Keratinocyte (primary cell): Measurements from ENCODE around the gene SPEF1. TPM values are rescaled to one million over a fixed set of nuclear protein-coding genes. Genes with fewer than 3 reads are reported as not detected.

ENCODE experiments used
- DNase-seq: peaks from one replicate; pipeline ENCODE4 v3.0.0-alpha.2; 2011; ENCODE audit warnings: low read depth, missing footprints, low spot score
- FAIRE-seq: peaks from 2 replicates; lab custom pipeline; 2011; peaks lifted over from hg19 to GRCh38; lab: Jason Lieb, UNC
- H2AFZ ChIP-seq: 2 replicates; pipeline ENCODE4 v1.6.0; 2012; ENCODE audit warnings: low read length, control low read depth, inconsistent platforms; ENCODE audit not compliant: control insufficient read depth
- H3K27ac ChIP-seq: 2 replicates; pipeline ENCODE4 v1.5.1; 2011; ENCODE audit warnings: low read length; ENCODE audit not compliant: control insufficient read depth, insufficient read depth
- H3K27me3 ChIP-seq: 3 replicates; pipeline ENCODE4 v1.6.0; 2011; ENCODE audit warnings: low read length; ENCODE audit not compliant: control insufficient read depth, insufficient read depth; ENCODE audit errors: extremely low read depth
- H3K36me3 ChIP-seq, 2 experiments: 2 replicates in 1 of 2; 3 replicates in 1 of 2; pipeline ENCODE4 v1.5.1; 2011; ENCODE audit warnings: low read length in 2 of 2, mild to moderate bottlenecking in 1 of 2; ENCODE audit not compliant: control insufficient read depth in 2 of 2, insufficient read depth in 2 of 2; ENCODE audit errors: extremely low read depth in 1 of 2
- H3K4me1 ChIP-seq: 3 replicates; pipeline ENCODE4 v1.5.1; 2011; ENCODE audit warnings: low read length; ENCODE audit not compliant: control insufficient read depth, insufficient read depth; ENCODE audit errors: extremely low read depth
- H3K4me2 ChIP-seq: 3 replicates; pipeline ENCODE4 v1.6.0; 2011; ENCODE audit warnings: low read depth, low read length; ENCODE audit not compliant: control insufficient read depth, insufficient read depth; ENCODE audit errors: extremely low read depth
- H3K4me3 ChIP-seq, 3 experiments: fragments of 200-600 bp in 1 of 3; sonication (generic) in 1 of 3; 2 replicates in 2 of 3; 3 replicates in 1 of 3; pipeline ENCODE4 v1.5.1; 2011 to 2016; ENCODE audit warnings: low read length in 3 of 3, mild to moderate bottlenecking in 3 of 3, control low read depth in 2 of 3, inconsistent platforms in 1 of 3, low read depth in 1 of 3, mixed read lengths in 1 of 3, mixed run types in 1 of 3, moderate library complexity in 1 of 3; ENCODE audit not compliant: control insufficient read depth in 2 of 3, insufficient read depth in 2 of 3; ENCODE audit errors: extremely low read depth in 1 of 3
- H3K79me2 ChIP-seq: 2 replicates; pipeline ENCODE4 v1.6.0; 2012; ENCODE audit warnings: low read length; ENCODE audit not compliant: control insufficient read depth, insufficient read depth
- H3K9ac ChIP-seq: 3 replicates; pipeline ENCODE4 v1.6.0; 2011; ENCODE audit warnings: low read length; ENCODE audit not compliant: control insufficient read depth, insufficient read depth; ENCODE audit errors: extremely low read depth
- H3K9me1 ChIP-seq: 3 replicates; pipeline ENCODE4 v1.6.0; 2011; ENCODE audit warnings: low read length; ENCODE audit not compliant: control insufficient read depth, insufficient read depth; ENCODE audit errors: extremely low read depth
- H3K9me3 ChIP-seq: 2 replicates; pipeline ENCODE4 v1.5.1; 2012; ENCODE audit warnings: low read depth, low read length; ENCODE audit not compliant: control insufficient read depth
- H4K20me1 ChIP-seq: 3 replicates; pipeline ENCODE4 v1.6.0; 2011; ENCODE audit warnings: low read length; ENCODE audit not compliant: control insufficient read depth, insufficient read depth; ENCODE audit errors: extremely low read depth
- CTCF ChIP-seq, 3 experiments: IDR thresholded peaks in 1 of 3; conservative IDR thresholded peaks in 1 of 3; optimal IDR thresholded peaks in 1 of 3; 2 replicates in 2 of 3; 3 replicates in 1 of 3; pipeline versions ENCODE3 to v1.5.1; 2011; ENCODE audit warnings: low read length in 3 of 3, mild to moderate bottlenecking in 3 of 3, moderate library complexity in 2 of 3, control low read depth in 1 of 3, inconsistent platforms in 1 of 3; ENCODE audit not compliant: insufficient read depth in 2 of 3; ENCODE audit errors: extremely low read depth in 1 of 3
- EZH2 ChIP-seq: IDR thresholded peaks from one replicate; pipeline ENCODE4 v1.6.1; 2012; ENCODE audit warnings: inconsistent platforms, mild to moderate bottlenecking, low read length, moderate library complexity
- dilution Hi-C: fragments of 300-500 bp; cut with MboI; formaldehyde crosslinking; loops from one replicate; pipeline ENCODE4 v1.7.0; 2020; ENCODE audit warnings: low sequenced_read_pairs; ENCODE audit not compliant: extremely low pct_ligation_motif_present
- polyA plus RNA-seq, 5 experiments: library from polyadenylated mRNA; depleted of rRNA in 3 of 5; stranded (reverse) in 3 of 5; stranded (forward) in 1 of 5; unstranded in 1 of 5; fragments of >200 nt; gene quantifications; 1 replicate in 1 of 5; 2 replicates in 3 of 5; 3 replicates in 1 of 5; pipeline versions ENCODE4 v1.2.1 to v1.2.3, GENCODE V29; 2011 to 2012; ENCODE audit warnings: missing spikeins in 2 of 5, low read depth in 1 of 5, low replicate concordance in 1 of 5

The SPEF1 gene
- polyA plus RNA-seq, 1 donor (not counting 4 experiments of a cell fraction or from before 2014, with no cell fraction given) = 0.07 TPM

GRCh38 chr20:3755814-3756480, 25.3 kb downstream of the SPEF1 start:
- Histone ChIP-seq H3K27me3 (peaks cover 7% of the 10 kb centered on the region), H3K4me2 (no peak overlapping the region), H3K4me3 (no peak overlapping the region), H3K36me3 (peaks cover 4 to 15% of the 10 kb centered on the region in 2 experiments), H4K20me1 (peaks cover 7% of the 10 kb centered on the region), H3K9ac (no peak overlapping the region), H3K4me1 (peaks cover 4% of the 10 kb centered on the region), H3K9me1 (no peaks in the 10 kb centered on the region), H3K79me2 (peaks cover 1% of the 10 kb centered on the region), H3K27ac (no peak overlapping the region), H2AFZ (no peak overlapping the region), H3K9me3 (no peaks in the 10 kb centered on the region)
- no peak for DNase-seq
- dilution Hi-C loops = no loop called here
- FAIRE-seq = no peak
- TF ChIP-seq EZH2 (no peak), CTCF (optimal IDR thresholded peaks at IDR 0.05 in 1 of 3, IDR thresholded peaks at IDR 0.05 in 1 of 3, conservative IDR thresholded peaks at IDR 0.05 in 1 of 3; ENCODE audit: extremely low read depth in 1 of 3, insufficient read depth in 2 of 3, low read length in 3 of 3) (no peak)

- DNase-seq = no peak
- TF ChIP-seq CTCF (optimal IDR thresholded peaks at IDR 0.05 in 1 of 3, IDR thresholded peaks at IDR 0.05 in 1 of 3, conservative IDR thresholded peaks at IDR 0.05 in 1 of 3; ENCODE audit: extremely low read depth in 1 of 3, insufficient read depth in 2 of 3, low read length in 3 of 3) (no peak), EZH2 (no peak)
- Histone ChIP-seq H3K4me1 (peaks cover 7% of the 10 kb centered on the region), H4K20me1 (peaks cover 7% of the 10 kb centered on the region), H2AFZ (no peak overlapping the region), H3K79me2 (peaks cover 1% of the 10 kb centered on the region), H3K27me3 (peaks cover 14% of the 10 kb centered on the region), H3K4me2 (no peak overlapping the region), H3K27ac (no peak overlapping the region), H3K4me3 (no peak overlapping the region), H3K9me1 (no peaks in the 10 kb centered on the region), H3K9ac (no peak overlapping the region), H3K9me3 (no peaks in the 10 kb centered on the region), H3K36me3 (peaks cover 4 to 15% of the 10 kb centered on the region in 2 experiments)
- dilution Hi-C loops = no loop called here
- FAIRE-seq = no peak
These were observed 26.0 kb downstream of the SPEF1 start for GRCh38 chr20:3755269-3755668.
